Skeletal muscle cell (primary cell): Measurements from ENCODE around the gene PRRG3.

Experiments used
- DNase-seq: peaks from one replicate; pipeline ENCODE4 v3.0.0-alpha.2; 2010; ENCODE audit warnings: low read depth
- H3K4me3 ChIP-seq: 2 replicates; pipeline ENCODE4 v1.5.1; 2011; ENCODE audit warnings: low read depth, mild to moderate bottlenecking, control low read depth, low read length, moderate library complexity

The PRRG3 gene

GRCh38 chrX:151703487-151703886 lies 8.2 kb downstream of the PRRG3 start:
- peak; percentile 4 for DNase-seq
- no peak overlapping the region for H3K4me3 ChIP-seq

- no peak for DNase-seq
- no peak overlapping the region for H3K4me3 ChIP-seq
Observed at GRCh38 chrX:151704041-151704663, 8.9 kb downstream of the PRRG3 start.

GRCh38 chrX:151708821-151709220 lies 13.6 kb downstream of the PRRG3 start:
- DNase-seq: no peak
- H3K4me3 ChIP-seq: no peak overlapping the region

GRCh38 chrX:151710457-151710856 lies 15.2 kb downstream of the PRRG3 start:
- no peak overlapping the region for H3K4me3 ChIP-seq
- DNase-seq: no peak

- no peak for DNase-seq
- H3K4me3 ChIP-seq: no peak overlapping the region
Observed at GRCh38 chrX:151711154-151711553, 15.9 kb downstream of the PRRG3 start.

- no peak for DNase-seq
Observed at GRCh38 chrX:151711787-151712186, 16.5 kb downstream of the PRRG3 start.

GRCh38 chrX:151712253-151712652 lies 17.0 kb downstream of the PRRG3 start:
- DNase-seq: no peak
- H3K4me3 ChIP-seq: no peak overlapping the region

More at GRCh38 chrX:151711787-151712186, 16.5 kb downstream of the PRRG3 start:
- no peak overlapping the region for H3K4me3 ChIP-seq

GRCh38 chrX:151713849-151714248 lies 18.6 kb downstream of the PRRG3 start:
- no peak overlapping the region for H3K4me3 ChIP-seq
- DNase-seq: no peak

GRCh38 chrX:151714362-151714761 lies 19.1 kb downstream of the PRRG3 start:
- H3K4me3 ChIP-seq: no peak overlapping the region
- no peak for DNase-seq

- no peak for DNase-seq
- H3K4me3 ChIP-seq: no peak within 1 kb of the TSS
Observed at GRCh38 chrX:151715752-151716151, 20.5 kb downstream of the PRRG3 start, which contains the start of gene FATE1. Gene FATE1 (plus strand): TSS chrX:151716035. CDS start chrX:151716120, 85 bp downstream.

GRCh38 chrX:151722241-151722846 lies 27.1 kb downstream of the PRRG3 start:
- no peak for DNase-seq
- no peak overlapping the region for H3K4me3 ChIP-seq

- H3K4me3 ChIP-seq: no peak overlapping the region
- no peak for DNase-seq
Observed at GRCh38 chrX:151723156-151723760, 28.0 kb downstream of the PRRG3 start.

- no peak overlapping the region for H3K4me3 ChIP-seq
Observed at GRCh38 chrX:151724563-151725337, 29.5 kb downstream of the PRRG3 start.

GRCh38 chrX:151725338-151725614 lies 30.0 kb downstream of the PRRG3 start:
- no peak for DNase-seq
- no peak overlapping the region for H3K4me3 ChIP-seq

More at GRCh38 chrX:151724563-151725337, 29.5 kb downstream of the PRRG3 start:
- no peak for DNase-seq

GRCh38 chrX:151726751-151727150 lies 31.5 kb downstream of the PRRG3 start:
- H3K4me3 ChIP-seq: no peak overlapping the region
- DNase-seq: no peak

- H3K4me3 ChIP-seq: no peak overlapping the region
- DNase-seq: no peak
Observed at GRCh38 chrX:151727346-151727745, 32.1 kb downstream of the PRRG3 start.

- no peak overlapping the region for H3K4me3 ChIP-seq
- DNase-seq: no peak
Observed at GRCh38 chrX:151729056-151729725, 33.9 kb downstream of the PRRG3 start.

GRCh38 chrX:151734446-151734845 lies 39.2 kb downstream of the PRRG3 start, which contains the start of gene CNGA2:
Gene CNGA2 (plus strand): TSS chrX:151734746. CDS start chrX:151738484, 3,738 bp downstream.
- DNase-seq: no peak
- H3K4me3 ChIP-seq: no peak within 1 kb of the TSS

GRCh38 chrX:151735219-151735618 lies 40.0 kb downstream of the PRRG3 start:
- no peak overlapping the region for H3K4me3 ChIP-seq
- DNase-seq: no peak

GRCh38 chrX:151736685-151737084 lies 41.4 kb downstream of the PRRG3 start:
- H3K4me3 ChIP-seq: no peak overlapping the region
- DNase-seq: no peak
